Astrocyte (in vitro differentiated cells and primary cell): ENCODE results near the gene SLC6A4.

ENCODE experiments used
- CTCF ChIP-seq: IDR thresholded peaks from 2 replicates; pipeline ENCODE4 v1.5.1; 2011; ENCODE audit warnings: low read depth, mild to moderate bottlenecking, inconsistent platforms, low read length, moderate library complexity; ENCODE audit not compliant: insufficient read depth
- EZH2 ChIP-seq: IDR thresholded peaks from 2 replicates; pipeline ENCODE4 v1.6.1; 2012; ENCODE audit warnings: mild to moderate bottlenecking, low read length, inconsistent platforms; ENCODE audit not compliant: insufficient read depth

GRCh38 chr17:30211371-30211770 is 24.1 kb downstream of the SLC6A4 start:
- no peak for TF ChIP-seq CTCF
- no peak for TF ChIP-seq EZH2
